CD4-positive, alpha-beta T cell treated with Interleukin-15 for 1 hour (primary cell): ENCODE results near the gene DDTL.

Experiments used
- DNase-seq: peaks from one replicate; pipeline ENCODE4 v3.0.0-alpha.2; 2020

DDTL gene

GRCh38 chr22:24007253-24008021, 40.7 kb downstream of the DDTL start:
- DNase-seq, result no peak

GRCh38 chr22:24008022-24008283, 41.3 kb downstream of the DDTL start:
- DNase-seq, result no peak

GRCh38 chr22:24008381-24009226, 41.9 kb downstream of the DDTL start:
- DNase-seq, result no peak

- no peak for DNase-seq
Measured at GRCh38 chr22:24009227-24010017, 42.7 kb downstream of the DDTL start.

- no peak for DNase-seq
Measured at GRCh38 chr22:24010018-24010391, 43.3 kb downstream of the DDTL start.

GRCh38 chr22:24011735-24012068, 45.0 kb downstream of the DDTL start:
- no peak for DNase-seq

- no peak for DNase-seq
Measured at GRCh38 chr22:24016156-24016555, 49.5 kb downstream of the DDTL start.

- no peak for DNase-seq
Measured at GRCh38 chr22:24021304-24021703, 54.6 kb downstream of the DDTL start.
